K562 (cell line): ENCODE data around the gene ZNHIT1. TPM values are rescaled to one million over a fixed set of nuclear protein-coding genes. Genes with fewer than 3 reads are reported as not detected.
A peak's percentile ranks its signal among the peaks of the same experiment; 100 is the strongest.

Source experiments
- ARHGAP35 ChIP-seq: fragments of 450-650 bp; IDR thresholded peaks from 2 replicates; pipeline ENCODE4 v1.6.1; 2018; ENCODE audit not compliant: partially characterized antibody
- DNMT1 ChIP-seq: fragments of 450-650 bp; IDR thresholded peaks from 2 replicates; pipeline ENCODE4 v1.6.1; 2016; ENCODE audit warnings: antibody characterized with exemption, mild to moderate bottlenecking
- ELF1 ChIP-seq: fragments of 200-800 bp; sonication (Bioruptor generic); IDR thresholded peaks from 2 replicates; pipeline ENCODE4 v1.6.1; 2016; ENCODE audit warnings: missing genetic modification characterization, missing compliant biosample characterization
- FOXJ3 ChIP-seq: sonication (generic); formaldehyde crosslinking; IDR thresholded peaks from 2 replicates; pipeline ENCODE4 v1.4.0; 2020; ENCODE audit warnings: mild to moderate bottlenecking, missing genetic modification reagents
- GABPB2 ChIP-seq: fragments of 250-450 bp; sonication (Bioruptor Pico); conservative IDR thresholded peaks from 2 replicates; pipeline ENCODE4 v1.5.1; 2021; ENCODE audit warnings: mild to moderate bottlenecking
- JUNB ChIP-seq: fragments of 450-650 bp; formaldehyde crosslinking; conservative IDR thresholded peaks from 2 replicates; pipeline ENCODE4 v1.4.0; 2020; ENCODE audit warnings: mild to moderate bottlenecking
- MBD2 ChIP-seq: sonication (generic); IDR thresholded peaks from 2 replicates; pipeline ENCODE4 v1.6.1; 2016; ENCODE audit warnings: low read depth, borderline replicate concordance
- MCM3 ChIP-seq: fragments of 450-650 bp; IDR thresholded peaks from 2 replicates; pipeline ENCODE4 v1.6.1; 2016
- NR2C2 ChIP-seq, 2 experiments: fragments of 200-800 bp in 1 of 2; sonication (Bioruptor generic) in 1 of 2; sonication (generic) in 1 of 2; formaldehyde crosslinking in 1 of 2; IDR thresholded peaks; 2 replicates each; pipeline versions ENCODE4 v1.6.1 to v1.8.0; 2016 to 2022; ENCODE audit warnings: mild to moderate bottlenecking in 1 of 2, missing compliant biosample characterization in 1 of 2, missing genetic modification characterization in 1 of 2, missing genetic modification reagents in 1 of 2
- PHF8 ChIP-seq: fragments of 200-600 bp; sonication (generic); IDR thresholded peaks from 2 replicates; pipeline ENCODE4 v1.6.1; 2012; ENCODE audit warnings: mixed run types, mild to moderate bottlenecking, inconsistent platforms, low read length, moderate library complexity, borderline replicate concordance
- TFAM ChIP-seq: fragments of 250-450 bp; sonication (Bioruptor Pico); conservative IDR thresholded peaks from 2 replicates; pipeline ENCODE4 v1.5.0; 2021; ENCODE audit warnings: mild to moderate bottlenecking, moderate library complexity
- ZBED1 ChIP-seq: IDR thresholded peaks from 2 replicates; pipeline ENCODE4 v1.6.1; 2014
- ZFPM2 ChIP-seq: fragments of 250-450 bp; sonication (Bioruptor Pico); IDR thresholded peaks from 2 replicates; pipeline ENCODE4 v1.5.1; 2022; ENCODE audit warnings: mild to moderate bottlenecking
- ZNF436 ChIP-seq: fragments of 250-450, 450-650 bp; sonication (Bioruptor Pico); formaldehyde crosslinking; IDR thresholded peaks from 2 replicates; pipeline ENCODE4 v1.7.0; 2020; ENCODE audit warnings: mild to moderate bottlenecking
- ZNF668 ChIP-seq: fragments of 250-450 bp; sonication (Bioruptor Pico); IDR thresholded peaks from 2 replicates; pipeline ENCODE4 v1.8.0; 2022; ENCODE audit warnings: mild to moderate bottlenecking, inconsistent platforms
- polyA plus RNA-seq, 8 experiments: library from polyadenylated mRNA; depleted of rRNA in 4 of 8; stranded (reverse) in 5 of 8; unstranded in 3 of 8; fragments of >200 nt; fragmentation: Nextera tagmentation in 2 of 8; fragmentation: Illumina TruSeq in 1 of 8; extraction: Ambion mirVana in 2 of 8; extraction: Trizol in 1 of 8; gene quantifications; 2 replicates each; pipeline versions ENCODE4 v1.2.1 to v1.2.3, GENCODE V29; 2011 to 2014; ENCODE audit warnings: inconsistent platforms in 1 of 8, missing spikeins in 1 of 8
- total RNA-seq, 7 experiments: library from RNA; depleted of rRNA in 6 of 7; stranded (reverse); fragments of >200 nt in 6 of 7; fragmentation: Illumina TruSeq in 2 of 7; extraction: Trizol in 2 of 7; gene quantifications; 2 replicates each; pipeline versions ENCODE4 v1.2.1 to v1.2.3, GENCODE V29; 2011 to 2021; ENCODE audit warnings: low replicate concordance in 1 of 7
- TF ChIP-seq, protein P1 (sequence below): fragments of 450-650 bp; IDR thresholded peaks from 2 replicates; pipeline ENCODE4 v1.6.1; 2017; ENCODE audit warnings: antibody characterized with exemption, mild to moderate bottlenecking
- TF ChIP-seq, protein P2 (sequence below): fragments of 450-650 bp; IDR thresholded peaks from 2 replicates; pipeline ENCODE4 v1.6.1; 2016; ENCODE audit warnings: antibody characterized with exemption
- TF ChIP-seq, protein P3 (sequence below), 2 experiments: IDR thresholded peaks in 1 of 2; conservative IDR thresholded peaks in 1 of 2; 2 replicates each; pipeline ENCODE4 v1.6.1; 2016; ENCODE audit warnings: low read depth in 2 of 2, mild to moderate bottlenecking in 1 of 2, missing compliant biosample characterization in 1 of 2, missing genetic modification characterization in 1 of 2, moderate library complexity in 1 of 2
- TF ChIP-seq, protein P4 (sequence below): fragments of 450-650 bp; IDR thresholded peaks from 2 replicates; pipeline ENCODE4 v1.6.1; 2016; ENCODE audit warnings: missing biosample characterization, missing genetic modification characterization

The ZNHIT1 gene
- total and polyA plus RNA-seq, 9 of the 15 experiments (the other 6 are each of a cell fraction or from before 2014, with no cell fraction given), result 6.4 to 162 (median 70.1) TPM

DNA sequence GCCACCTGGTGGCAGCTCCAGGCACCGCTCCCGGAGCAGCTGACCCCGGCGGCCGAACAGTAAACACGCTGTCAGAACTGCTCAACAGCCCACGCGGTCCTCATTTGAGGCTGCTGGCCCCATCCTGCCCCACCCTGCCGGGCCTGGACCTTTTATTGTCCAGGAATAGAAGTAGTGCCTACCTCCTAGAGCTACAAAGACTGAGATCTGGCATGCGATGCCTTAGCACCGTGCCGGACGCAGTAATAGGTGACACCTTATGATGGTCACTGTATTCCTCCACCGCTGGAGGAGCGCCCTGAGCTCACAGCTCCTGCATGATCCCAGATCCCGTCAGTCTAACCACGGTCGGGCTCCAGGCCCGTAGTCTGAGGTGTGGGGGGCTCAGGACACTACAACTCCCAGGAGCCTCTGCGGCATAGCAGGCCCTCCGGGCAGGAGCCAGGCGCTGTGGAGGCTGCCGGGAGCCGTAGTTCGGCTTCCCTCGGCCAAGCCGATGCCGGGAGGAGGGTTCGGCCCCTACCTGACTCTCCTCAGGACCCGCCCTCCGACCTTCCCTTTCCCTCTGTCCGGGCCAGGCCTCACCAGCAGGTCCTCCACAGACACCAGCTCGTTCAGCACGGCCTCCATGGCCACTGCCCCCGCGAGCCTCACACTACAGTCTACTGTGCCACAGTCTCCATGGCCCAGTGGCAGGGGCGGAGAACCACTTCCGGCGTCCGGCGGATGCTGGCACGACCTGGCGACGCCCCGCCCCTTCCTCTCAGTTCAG is 26.6 kb downstream of the ZNHIT1 start, which contains the start of gene FIS1 (continued):
- TF ChIP-seq, protein P1, sequence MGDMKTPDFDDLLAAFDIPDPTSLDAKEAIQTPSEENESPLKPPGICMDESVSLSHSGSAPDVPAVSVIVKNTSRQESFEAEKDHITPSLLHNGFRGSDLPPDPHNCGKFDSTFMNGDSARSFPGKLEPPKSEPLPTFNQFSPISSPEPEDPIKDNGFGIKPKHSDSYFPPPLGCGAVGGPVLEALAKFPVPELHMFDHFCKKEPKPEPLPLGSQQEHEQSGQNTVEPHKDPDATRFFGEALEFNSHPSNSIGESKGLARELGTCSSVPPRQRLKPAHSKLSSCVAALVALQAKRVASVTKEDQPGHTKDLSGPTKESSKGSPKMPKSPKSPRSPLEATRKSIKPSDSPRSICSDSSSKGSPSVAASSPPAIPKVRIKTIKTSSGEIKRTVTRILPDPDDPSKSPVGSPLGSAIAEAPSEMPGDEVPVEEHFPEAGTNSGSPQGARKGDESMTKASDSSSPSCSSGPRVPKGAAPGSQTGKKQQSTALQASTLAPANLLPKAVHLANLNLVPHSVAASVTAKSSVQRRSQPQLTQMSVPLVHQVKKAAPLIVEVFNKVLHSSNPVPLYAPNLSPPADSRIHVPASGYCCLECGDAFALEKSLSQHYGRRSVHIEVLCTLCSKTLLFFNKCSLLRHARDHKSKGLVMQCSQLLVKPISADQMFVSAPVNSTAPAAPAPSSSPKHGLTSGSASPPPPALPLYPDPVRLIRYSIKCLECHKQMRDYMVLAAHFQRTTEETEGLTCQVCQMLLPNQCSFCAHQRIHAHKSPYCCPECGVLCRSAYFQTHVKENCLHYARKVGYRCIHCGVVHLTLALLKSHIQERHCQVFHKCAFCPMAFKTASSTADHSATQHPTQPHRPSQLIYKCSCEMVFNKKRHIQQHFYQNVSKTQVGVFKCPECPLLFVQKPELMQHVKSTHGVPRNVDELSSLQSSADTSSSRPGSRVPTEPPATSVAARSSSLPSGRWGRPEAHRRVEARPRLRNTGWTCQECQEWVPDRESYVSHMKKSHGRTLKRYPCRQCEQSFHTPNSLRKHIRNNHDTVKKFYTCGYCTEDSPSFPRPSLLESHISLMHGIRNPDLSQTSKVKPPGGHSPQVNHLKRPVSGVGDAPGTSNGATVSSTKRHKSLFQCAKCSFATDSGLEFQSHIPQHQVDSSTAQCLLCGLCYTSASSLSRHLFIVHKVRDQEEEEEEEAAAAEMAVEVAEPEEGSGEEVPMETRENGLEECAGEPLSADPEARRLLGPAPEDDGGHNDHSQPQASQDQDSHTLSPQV, result peak; percentile 87
- peak; percentile 95; the same call in 1 of the 2 replicates for TF ChIP-seq PHF8
- no peak for TF ChIP-seq JUNB
- TF ChIP-seq, protein P2, sequence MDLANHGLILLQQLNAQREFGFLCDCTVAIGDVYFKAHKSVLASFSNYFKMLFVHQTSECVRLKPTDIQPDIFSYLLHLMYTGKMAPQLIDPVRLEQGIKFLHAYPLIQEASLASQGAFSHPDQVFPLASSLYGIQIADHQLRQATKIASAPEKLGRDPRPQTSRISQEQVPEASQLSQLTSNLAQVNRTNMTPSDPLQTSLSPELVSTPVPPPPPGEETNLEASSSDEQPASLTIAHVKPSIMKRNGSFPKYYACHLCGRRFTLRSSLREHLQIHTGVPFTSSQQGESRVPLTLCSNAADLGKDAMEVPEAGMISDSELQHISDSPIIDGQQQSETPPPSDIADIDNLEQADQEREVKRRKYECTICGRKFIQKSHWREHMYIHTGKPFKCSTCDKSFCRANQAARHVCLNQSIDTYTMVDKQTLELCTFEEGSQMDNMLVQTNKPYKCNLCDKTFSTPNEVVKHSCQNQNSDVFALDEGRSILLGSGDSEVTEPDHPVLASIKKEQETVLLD, result no peak
- TF ChIP-seq TFAM, result no peak
- peak; percentile 82 for TF ChIP-seq ELF1
- peak; percentile 19; the same call in 1 of the 2 replicates for TF ChIP-seq ZBED1
- TF ChIP-seq ZFPM2 (CRISPR knock-in tag), result no peak
- TF ChIP-seq, protein P3, sequence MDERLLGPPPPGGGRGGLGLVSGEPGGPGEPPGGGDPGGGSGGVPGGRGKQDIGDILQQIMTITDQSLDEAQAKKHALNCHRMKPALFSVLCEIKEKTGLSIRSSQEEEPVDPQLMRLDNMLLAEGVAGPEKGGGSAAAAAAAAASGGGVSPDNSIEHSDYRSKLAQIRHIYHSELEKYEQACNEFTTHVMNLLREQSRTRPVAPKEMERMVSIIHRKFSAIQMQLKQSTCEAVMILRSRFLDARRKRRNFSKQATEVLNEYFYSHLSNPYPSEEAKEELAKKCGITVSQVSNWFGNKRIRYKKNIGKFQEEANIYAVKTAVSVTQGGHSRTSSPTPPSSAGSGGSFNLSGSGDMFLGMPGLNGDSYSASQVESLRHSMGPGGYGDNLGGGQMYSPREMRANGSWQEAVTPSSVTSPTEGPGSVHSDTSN (CRISPR knock-in tag; IDR thresholded peaks at IDR 0.05; ENCODE audit: low read depth), result no peak
- TF ChIP-seq, protein P3 (tag; conservative IDR thresholded peaks at IDR 0.05; ENCODE audit: low read depth), result no peak
- TF ChIP-seq ARHGAP35, result no peak
- peak; percentile 92; the same call in 1 of the 2 replicates for TF ChIP-seq DNMT1
- no peak for TF ChIP-seq GABPB2 (CRISPR knock-in tag)
- no peak for TF ChIP-seq FOXJ3
- TF ChIP-seq MBD2, result peak; percentile 68
- TF ChIP-seq, protein P4, sequence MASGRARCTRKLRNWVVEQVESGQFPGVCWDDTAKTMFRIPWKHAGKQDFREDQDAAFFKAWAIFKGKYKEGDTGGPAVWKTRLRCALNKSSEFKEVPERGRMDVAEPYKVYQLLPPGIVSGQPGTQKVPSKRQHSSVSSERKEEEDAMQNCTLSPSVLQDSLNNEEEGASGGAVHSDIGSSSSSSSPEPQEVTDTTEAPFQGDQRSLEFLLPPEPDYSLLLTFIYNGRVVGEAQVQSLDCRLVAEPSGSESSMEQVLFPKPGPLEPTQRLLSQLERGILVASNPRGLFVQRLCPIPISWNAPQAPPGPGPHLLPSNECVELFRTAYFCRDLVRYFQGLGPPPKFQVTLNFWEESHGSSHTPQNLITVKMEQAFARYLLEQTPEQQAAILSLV (tag), result peak; percentile 54; the same call in 1 of the 2 replicates
- TF ChIP-seq NR2C2 (CRISPR knock-in tag; IDR thresholded peaks at IDR 0.05), result peak; percentile 73
- peak; percentile 97 for TF ChIP-seq NR2C2 (tag; IDR thresholded peaks at IDR 0.05)
- TF ChIP-seq ZNF668 (CRISPR knock-in tag), result 0 out of 2 replicates have a peak, but pooled peaks have one; percentile 33
- no peak for TF ChIP-seq ZNF436 (CRISPR knock-in tag)
- no peak for TF ChIP-seq MCM3
